Uterus (tissue), 4 donors: Measurements from ENCODE around the gene ABLIM2. TPM values are rescaled to one million over a fixed set of nuclear protein-coding genes. Genes with fewer than 3 reads are reported as not detected.

Experiments used
- DNase-seq, 2 donors: peaks; one replicate each; pipeline ENCODE4 v3.0.0-alpha.2; 2019 to 2020
- H3K27ac ChIP-seq, 2 donors: fragments of 200-600 bp; sonication (generic); 1 replicate in 1 of 2; 2 replicates in 1 of 2; pipeline ENCODE4 v1.5.1; 2016 to 2018
- H3K27me3 ChIP-seq, 2 donors: fragments of 200-600 bp; sonication (generic); one replicate each; pipeline ENCODE4 v1.5.1; 2018 to 2019; ENCODE audit warnings: control low read depth in 1 of 2
- H3K36me3 ChIP-seq, 2 donors: fragments of 200-600 bp; sonication (generic); one replicate each; pipeline ENCODE4 v1.5.1; 2019; ENCODE audit warnings: control low read depth in 1 of 2
- H3K4me1 ChIP-seq, 2 donors: fragments of 200-600 bp; sonication (generic); one replicate each; pipeline ENCODE4 v1.5.1; 2018 to 2019; ENCODE audit warnings: control low read depth in 1 of 2
- H3K4me3 ChIP-seq, 2 donors: fragments of 200-600 bp; sonication (generic); 1 replicate in 1 of 2; 2 replicates in 1 of 2; pipeline ENCODE4 v1.5.1; 2018 to 2019; ENCODE audit warnings: mild to moderate bottlenecking in 1 of 2
- H3K9me3 ChIP-seq, 2 donors: fragments of 200-600 bp; sonication (generic); one replicate each; pipeline ENCODE4 v1.5.1; 2019; ENCODE audit warnings: control low read depth in 1 of 2
- CTCF ChIP-seq, 4 experiments: fragments of 200-600 bp in 2 of 4; fragments of 450-650 bp in 2 of 4; sonication (generic) in 2 of 4; IDR thresholded peaks; one replicate each; pipeline ENCODE4 v1.5.1; 2016 to 2019; ENCODE audit warnings: antibody characterized with exemption in 4 of 4, mild to moderate bottlenecking in 2 of 4, moderate library complexity in 1 of 4
- POLR2A ChIP-seq, 2 donors: fragments of 450-650 bp; IDR thresholded peaks; one replicate each; pipeline ENCODE4 v1.6.1; 2016; ENCODE audit warnings: antibody characterized with exemption in 2 of 2, mild to moderate bottlenecking in 1 of 2, moderate library complexity in 1 of 2
- intact Hi-C: fragments of 100-400 bp; cut with DNase I; formaldehyde crosslinking; loops from one replicate; pipeline ENCODE4 v1.15.1; 2023; ENCODE audit warnings: low total_unique reads
- total RNA-seq, 4 donors: library from RNA; depleted of rRNA in 3 of 4; stranded (reverse); fragments of >200 nt in 3 of 4; gene quantifications; one replicate each; pipeline versions ENCODE4 v1.1.0 to v1.2.4, GENCODE V29; 2014 to 2023
- donor health status: DM: yes; HTN: yes; CAD: no.

ABLIM2 gene
- total RNA-seq, 4 donors from 2014 or later, result 0.77 to 6.0 (median 1.5) TPM

GRCh38 chr4:8192748-8193738, 34.4 kb upstream of the ABLIM2 start:
- no peak overlapping the region for H3K27ac ChIP-seq

GRCh38 chr4:8191136-8191747, 32.6 kb upstream of the ABLIM2 start:
- no peaks in the 10 kb centered on the region for H3K27me3 ChIP-seq
- no peaks in the 10 kb centered on the region for H3K36me3 ChIP-seq
- H3K9me3 ChIP-seq, result no peaks in the 10 kb centered on the region
- no peak for TF ChIP-seq POLR2A (IDR thresholded peaks at IDR 0.05)
- no peak overlapping the region for H3K4me3 ChIP-seq
- H3K4me1 ChIP-seq, result no peaks in the 10 kb centered on the region
- H3K27ac ChIP-seq, result peak overlapping the region; percentile 59 to 72
- DNase-seq, result peak; percentile 32 to 65
- intact Hi-C loops, result no loop called here

More at GRCh38 chr4:8192748-8193738, 34.4 kb upstream of the ABLIM2 start:
- TF ChIP-seq CTCF (IDR thresholded peaks at IDR 0.05), result peak in 1 of 4 experiments; percentile 7
- no peak for TF ChIP-seq POLR2A (IDR thresholded peaks at IDR 0.05)
- DNase-seq, result no peak
- intact Hi-C loops, result no loop called here
- Histone ChIP-seq H3K4me3 (no peak overlapping the region), H3K9me3 (no peaks in the 10 kb centered on the region), H3K4me1 (no peaks in the 10 kb centered on the region), H3K36me3 (no peaks in the 10 kb centered on the region), H3K27me3 (no peaks in the 10 kb centered on the region)

- Histone ChIP-seq H3K9me3 (no peaks in the 10 kb centered on the region), H3K27ac (no peak overlapping the region), H3K4me3 (no peak overlapping the region), H3K4me1 (no peaks in the 10 kb centered on the region), H3K27me3 (no peaks in the 10 kb centered on the region), H3K36me3 (no peaks in the 10 kb centered on the region)
- intact Hi-C loops, result no loop called here
- TF ChIP-seq CTCF (IDR thresholded peaks at IDR 0.05) (no peak), POLR2A (IDR thresholded peaks at IDR 0.05) (no peak)
- DNase-seq, result no peak
Measured at GRCh38 chr4:8189551-8190466, 31.2 kb upstream of the ABLIM2 start.

GRCh38 chr4:8188743-8189550, 30.3 kb upstream of the ABLIM2 start:
- no peak for TF ChIP-seq CTCF (IDR thresholded peaks at IDR 0.05)
- TF ChIP-seq POLR2A (IDR thresholded peaks at IDR 0.05), result no peak
- Histone ChIP-seq H3K4me3 (no peak overlapping the region), H3K27ac (no peak overlapping the region), H3K4me1 (no peaks in the 10 kb centered on the region), H3K36me3 (no peaks in the 10 kb centered on the region), H3K27me3 (no peaks in the 10 kb centered on the region), H3K9me3 (no peaks in the 10 kb centered on the region)
- intact Hi-C loops, result no loop called here
- no peak for DNase-seq

GRCh38 chr4:8188085-8188484, 29.5 kb upstream of the ABLIM2 start:
- TF ChIP-seq CTCF (IDR thresholded peaks at IDR 0.05), result no peak
- intact Hi-C loops, result no loop called here
- no peaks in the 10 kb centered on the region for H3K36me3 ChIP-seq
- H3K9me3 ChIP-seq, result no peaks in the 10 kb centered on the region
- H3K4me3 ChIP-seq, result no peak overlapping the region
- H3K27me3 ChIP-seq, result no peaks in the 10 kb centered on the region
- no peaks in the 10 kb centered on the region for H3K4me1 ChIP-seq
- H3K27ac ChIP-seq, result no peak overlapping the region
- no peak for DNase-seq
